GM18873 (cell line): ENCODE data around the gene SLC26A5.
"Not testable (repeated sequence)": the region's sequence is repeated elsewhere in the genome, so short reads cannot be mapped to it uniquely, and the experiment has no call there.

ENCODE experiments used
- ATAC-seq: cut with Tn5 transposase; IDR thresholded peaks from one replicate; pipeline ENCODE4 v1.9.1; 2021; ENCODE audit warnings: mild to moderate bottlenecking, moderate library complexity, moderate number of reproducible peaks; ENCODE audit not compliant: unreplicated experiment, low FRiP score

Gene SLC26A5, protein sequence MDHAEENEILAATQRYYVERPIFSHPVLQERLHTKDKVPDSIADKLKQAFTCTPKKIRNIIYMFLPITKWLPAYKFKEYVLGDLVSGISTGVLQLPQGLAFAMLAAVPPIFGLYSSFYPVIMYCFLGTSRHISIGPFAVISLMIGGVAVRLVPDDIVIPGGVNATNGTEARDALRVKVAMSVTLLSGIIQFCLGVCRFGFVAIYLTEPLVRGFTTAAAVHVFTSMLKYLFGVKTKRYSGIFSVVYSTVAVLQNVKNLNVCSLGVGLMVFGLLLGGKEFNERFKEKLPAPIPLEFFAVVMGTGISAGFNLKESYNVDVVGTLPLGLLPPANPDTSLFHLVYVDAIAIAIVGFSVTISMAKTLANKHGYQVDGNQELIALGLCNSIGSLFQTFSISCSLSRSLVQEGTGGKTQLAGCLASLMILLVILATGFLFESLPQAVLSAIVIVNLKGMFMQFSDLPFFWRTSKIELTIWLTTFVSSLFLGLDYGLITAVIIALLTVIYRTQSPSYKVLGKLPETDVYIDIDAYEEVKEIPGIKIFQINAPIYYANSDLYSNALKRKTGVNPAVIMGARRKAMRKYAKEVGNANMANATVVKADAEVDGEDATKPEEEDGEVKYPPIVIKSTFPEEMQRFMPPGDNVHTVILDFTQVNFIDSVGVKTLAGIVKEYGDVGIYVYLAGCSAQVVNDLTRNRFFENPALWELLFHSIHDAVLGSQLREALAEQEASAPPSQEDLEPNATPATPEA

DNA sequence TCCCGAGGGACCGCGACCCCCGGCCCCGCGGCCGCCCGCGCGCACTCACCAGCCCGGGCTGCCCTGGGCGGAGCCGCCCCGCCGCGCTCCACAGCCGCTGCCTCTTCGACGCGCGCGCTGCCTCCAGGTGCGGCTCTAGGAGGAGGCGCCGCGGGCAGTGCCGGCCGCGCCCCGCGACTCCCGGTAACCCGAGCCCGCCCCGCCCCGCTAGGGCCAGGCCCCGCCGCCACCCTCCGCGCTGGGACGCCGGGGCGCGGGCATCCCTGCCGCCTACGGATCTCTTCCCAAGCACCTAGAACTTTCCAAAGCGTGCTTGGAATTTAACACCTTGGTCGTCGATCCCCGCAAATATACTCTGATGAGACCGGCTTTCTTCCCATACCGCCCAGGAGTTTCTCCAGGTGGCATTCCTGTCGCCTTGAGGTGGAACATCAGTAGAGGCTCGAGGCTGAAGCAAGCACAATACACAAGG lies at the start of gene SLC26A5:
SLC26A5 (minus strand) TSS at position 159 of the 472 bp plus-strand sequence. CDS start 24,693 bp downstream, outside the sequence.
- ATAC-seq = no peak

DNA sequence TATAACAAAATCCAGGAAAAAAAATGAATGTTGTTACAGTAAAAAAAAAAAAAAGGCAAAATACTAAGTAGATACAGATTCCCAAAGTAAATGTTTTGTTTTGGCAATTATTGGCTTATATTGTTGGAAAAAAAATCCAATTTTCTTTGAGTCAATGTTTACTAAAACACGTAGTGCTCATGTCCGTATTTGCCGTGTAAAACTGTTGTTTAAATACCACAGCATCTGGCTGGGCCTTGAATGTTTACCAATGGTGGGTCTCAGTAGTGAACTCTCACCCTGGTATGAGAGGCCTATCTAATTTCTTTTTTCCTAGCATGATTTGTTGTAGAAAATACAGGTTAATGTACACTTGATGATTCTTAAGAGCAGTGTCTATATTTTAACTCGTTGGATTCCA lies 41.4 kb upstream of the SLC26A5 start:
- no peak for ATAC-seq

DNA sequence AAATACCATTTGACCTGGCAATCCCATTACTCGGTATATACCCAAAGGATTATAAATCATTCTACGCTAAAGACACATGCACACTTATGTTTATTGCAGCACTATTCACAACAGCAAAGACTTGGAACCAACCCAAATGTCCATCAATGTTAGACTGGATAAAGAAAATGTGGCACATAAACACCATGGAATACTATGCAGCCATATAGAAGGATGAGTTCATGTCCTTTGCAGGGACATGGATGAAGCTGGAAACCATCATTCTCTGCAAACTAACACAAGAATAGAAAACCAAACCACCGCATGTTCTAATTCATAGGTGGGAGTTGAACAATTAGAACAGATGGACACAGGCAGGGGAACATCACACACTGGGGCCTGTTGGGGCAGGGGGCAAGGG lies 40.9 kb upstream of the SLC26A5 start:
- not testable (repeated sequence) for ATAC-seq

DNA sequence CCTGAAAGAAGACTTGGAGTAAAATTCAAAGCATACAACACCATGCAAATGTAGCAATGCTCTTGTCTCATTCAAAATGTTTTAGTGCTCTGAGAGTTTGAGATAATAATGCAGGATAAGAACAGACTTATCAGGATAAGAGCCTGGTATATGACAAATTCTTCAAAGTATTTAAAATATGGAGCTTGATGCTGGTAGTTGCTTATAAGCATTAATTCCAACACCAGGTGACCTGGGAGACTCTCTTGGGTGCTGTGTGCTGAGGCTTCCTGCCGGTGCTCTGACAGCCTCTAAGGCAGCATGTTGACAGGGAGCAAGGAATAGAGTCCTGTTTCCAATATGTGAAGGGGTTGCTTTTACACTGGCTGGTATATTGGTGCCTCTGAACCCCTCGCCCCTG lies 34.8 kb upstream of the SLC26A5 start:
- no peak for ATAC-seq

DNA sequence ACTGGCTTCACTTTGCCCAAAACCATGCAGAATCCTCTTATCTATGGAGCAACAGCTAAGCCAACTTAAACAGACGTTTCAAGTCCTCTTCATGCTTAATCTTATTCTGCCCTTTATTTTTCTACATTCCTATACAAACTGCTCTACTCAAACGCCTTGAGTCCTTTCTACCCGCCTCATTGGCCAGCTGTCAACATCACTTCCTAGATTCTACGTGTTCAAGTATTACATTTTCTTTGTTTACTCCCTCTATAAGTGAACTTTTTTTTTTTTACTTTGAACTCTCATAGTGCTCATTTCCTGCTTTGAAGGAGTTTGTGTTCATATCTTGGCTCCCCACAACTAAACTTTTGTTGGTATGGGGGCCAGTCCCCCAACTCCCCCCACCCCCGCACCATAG lies 28.9 kb upstream of the SLC26A5 start:
- ATAC-seq = no peak

DNA sequence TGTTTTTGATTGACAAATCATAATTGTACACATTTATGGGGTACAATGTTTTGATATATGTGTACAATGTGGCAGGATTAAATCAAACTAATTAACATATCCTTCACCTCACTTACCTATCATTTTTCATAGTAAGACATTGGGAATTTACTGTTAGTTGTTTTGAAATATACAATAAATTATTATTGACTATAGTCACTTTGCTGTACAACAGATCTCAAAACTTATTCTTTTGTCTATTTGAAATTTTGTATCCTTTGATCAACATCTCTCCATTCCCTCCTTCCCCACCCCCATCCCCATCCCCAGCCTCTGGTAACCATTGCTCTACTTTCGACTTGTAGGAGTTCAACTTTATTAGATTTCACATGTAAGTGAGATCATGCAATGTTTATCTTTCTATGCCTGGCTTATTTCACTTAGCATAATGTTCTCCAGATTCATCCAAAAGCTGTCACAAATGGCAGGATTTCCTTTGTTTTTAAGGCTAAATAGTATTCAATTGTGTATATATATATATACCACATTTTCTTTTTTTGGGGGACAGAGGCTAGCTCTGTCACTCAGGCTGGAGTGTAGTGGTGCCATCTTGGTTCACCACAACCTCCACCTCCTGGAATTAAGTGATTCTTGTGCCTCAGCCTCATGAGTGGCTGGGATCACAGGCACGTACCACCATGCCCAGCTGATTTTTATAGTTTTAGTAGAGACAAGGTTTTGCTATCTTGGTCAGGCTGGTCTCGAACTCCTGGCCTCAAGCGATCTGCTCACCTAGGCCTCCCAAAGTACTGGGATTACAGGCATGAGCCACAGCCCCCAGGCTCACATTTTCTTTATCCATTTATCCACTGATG lies 23.3 kb upstream of the SLC26A5 start:
- no peak for ATAC-seq

DNA sequence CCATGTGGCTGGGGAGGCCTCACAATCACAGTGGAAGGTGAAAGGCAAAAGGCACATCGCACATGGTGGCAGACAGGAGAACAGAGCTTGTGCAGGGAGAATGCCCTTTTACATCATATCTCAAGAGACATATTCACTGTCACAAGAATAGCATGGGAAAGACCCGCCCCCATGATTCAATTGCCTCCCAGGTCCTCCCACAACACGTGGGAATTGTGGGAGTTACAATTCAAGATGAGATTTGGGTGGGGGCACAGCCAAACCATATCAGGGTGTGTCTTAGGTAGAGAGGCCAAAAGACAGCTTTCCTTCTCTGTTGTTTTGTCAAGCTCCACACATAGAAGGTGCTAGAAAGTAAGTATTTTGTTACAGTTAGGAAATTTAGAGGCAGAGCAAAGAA lies 20.8 kb upstream of the SLC26A5 start:
- ATAC-seq = no peak

DNA sequence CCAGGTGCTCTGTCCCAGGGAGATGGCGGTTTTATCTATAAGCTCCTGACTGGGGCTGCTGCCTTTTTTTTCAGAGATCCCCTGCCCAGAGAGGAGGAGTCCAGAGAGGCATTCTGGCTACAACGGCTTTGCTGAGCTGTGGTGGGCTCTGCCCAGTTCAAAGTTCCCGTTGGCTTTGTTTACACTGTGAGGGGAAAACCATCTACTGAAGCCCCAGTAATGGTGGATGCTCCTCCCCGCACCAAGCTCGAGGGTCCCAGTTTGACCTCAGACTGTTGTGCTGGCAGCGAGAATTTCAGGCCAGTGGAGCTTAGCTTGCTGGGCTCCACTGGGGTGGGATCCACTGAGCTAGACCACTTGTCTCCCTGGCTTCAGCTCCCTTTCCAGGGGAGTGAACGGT lies 16.4 kb upstream of the SLC26A5 start:
- ATAC-seq = no peak

DNA sequence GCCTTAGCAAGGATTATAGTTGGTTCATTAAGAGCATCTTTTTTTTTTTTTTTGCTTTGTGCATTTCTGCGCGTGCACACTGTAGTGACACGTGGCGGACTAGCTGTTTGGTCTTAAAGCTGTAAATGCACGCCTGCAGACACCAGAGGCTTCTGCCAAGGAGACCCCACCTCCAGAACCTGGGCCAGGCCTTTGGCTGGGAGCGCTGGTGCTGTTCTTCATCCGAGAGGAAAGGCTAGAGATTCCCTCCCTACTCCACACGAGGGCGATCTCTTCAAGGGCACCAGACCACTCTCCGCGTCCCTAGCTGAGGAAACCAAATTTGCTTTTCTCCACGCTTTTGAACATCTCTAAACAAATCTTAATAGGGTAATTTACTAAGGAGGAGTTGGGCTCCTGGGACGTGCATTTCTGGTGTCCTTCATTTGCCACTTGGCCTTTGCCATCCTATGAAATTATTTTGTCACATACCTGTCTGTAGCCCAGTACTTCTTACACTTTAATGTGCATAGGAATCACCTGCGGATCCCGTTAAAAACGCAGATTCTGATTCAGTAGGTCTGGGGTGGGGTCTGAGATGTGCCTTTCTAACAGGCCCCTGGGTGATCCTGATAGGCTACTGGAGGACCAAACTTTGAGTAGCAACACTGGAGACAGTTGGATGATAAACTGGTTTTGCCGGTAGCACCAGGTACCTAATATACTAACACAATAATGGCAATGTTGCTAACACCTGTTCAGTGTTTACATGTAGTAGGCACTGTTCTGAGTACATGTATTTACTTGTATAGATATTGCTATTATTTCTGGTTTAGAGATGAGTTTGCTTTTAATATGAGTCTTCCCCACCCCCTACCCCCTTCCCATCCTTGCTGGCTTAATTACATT lies 1.3 kb upstream of the SLC26A5 start:
- ATAC-seq = no peak

DNA sequence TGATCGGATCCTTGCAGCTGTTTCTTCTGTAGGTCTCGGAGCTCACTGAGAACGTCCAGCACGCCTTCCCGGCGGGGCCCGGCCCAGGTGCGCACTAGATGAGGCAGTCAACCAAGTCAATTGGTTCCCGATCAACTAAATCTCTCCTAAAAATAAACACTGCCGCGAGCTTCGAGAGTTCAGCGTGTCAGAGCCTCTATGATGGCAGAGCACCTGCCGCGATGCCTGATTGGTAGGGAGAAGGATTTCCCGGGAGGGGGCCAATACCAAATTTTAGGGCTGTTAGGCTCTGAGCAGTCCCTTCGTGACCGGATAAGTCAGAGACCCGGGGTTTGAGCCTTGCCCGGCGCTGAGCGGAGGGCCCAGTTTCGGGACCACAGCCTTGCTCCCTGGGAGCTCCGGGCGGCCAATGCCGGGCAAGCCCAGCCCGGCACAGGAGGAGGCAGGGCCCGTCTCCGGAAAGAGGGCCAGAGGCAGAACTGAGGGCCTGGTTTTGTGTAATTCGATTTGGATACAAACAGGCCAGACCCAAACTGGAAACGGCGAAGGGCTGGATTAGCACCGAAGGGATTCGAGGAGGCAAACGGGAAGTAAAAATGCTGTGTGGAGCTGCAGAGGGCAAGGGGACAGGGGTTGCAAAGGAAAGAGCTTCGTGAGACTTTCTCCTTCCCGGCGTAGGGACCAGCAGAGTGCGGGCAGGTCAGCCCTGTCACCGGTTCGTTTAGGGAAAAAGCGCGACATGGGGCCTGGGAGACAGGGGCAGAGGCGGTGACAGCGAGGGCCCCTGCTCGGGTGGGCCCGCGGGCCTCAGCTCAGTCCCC lies 569 bp downstream of the SLC26A5 start:
- no peak for ATAC-seq

DNA sequence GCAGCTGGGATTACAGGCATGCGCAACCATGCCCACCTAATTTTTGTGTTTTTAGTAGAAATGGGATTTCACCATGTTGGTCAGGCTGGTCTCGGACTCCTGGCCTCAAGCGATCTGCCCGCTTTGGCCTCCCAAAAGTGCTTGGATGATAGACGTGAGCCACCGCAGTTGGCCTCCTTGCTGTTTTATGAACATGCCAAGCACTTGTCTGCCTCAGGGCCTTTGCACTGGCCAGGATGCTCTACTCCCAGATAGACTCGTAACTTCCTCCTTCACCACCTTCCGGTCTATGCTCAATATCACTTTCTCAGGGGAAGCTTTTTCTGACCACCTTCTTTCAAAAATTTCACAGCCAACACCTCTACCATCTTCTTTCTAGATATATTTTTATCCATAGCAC lies 6.3 kb downstream of the SLC26A5 start:
- ATAC-seq = no peak

DNA sequence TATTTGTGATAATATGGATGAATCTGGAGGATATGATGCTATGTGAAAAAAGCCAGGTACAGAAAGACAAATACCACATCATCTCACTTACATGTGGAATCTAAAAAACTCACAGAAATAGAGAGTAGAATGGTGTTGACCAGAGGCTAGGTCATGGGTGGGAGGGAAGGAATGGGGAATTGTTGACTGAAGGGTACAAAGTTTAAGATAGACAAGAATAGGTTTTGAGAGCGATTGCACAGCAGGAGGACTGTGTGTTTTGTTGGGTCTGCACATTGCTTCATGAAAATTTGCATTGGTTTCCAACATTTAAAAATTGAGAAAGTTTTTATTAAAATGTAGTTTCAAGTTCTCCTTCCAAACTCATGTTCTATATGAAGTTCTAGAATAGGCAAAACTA lies 8.4 kb downstream of the SLC26A5 start:
- no peak for ATAC-seq

DNA sequence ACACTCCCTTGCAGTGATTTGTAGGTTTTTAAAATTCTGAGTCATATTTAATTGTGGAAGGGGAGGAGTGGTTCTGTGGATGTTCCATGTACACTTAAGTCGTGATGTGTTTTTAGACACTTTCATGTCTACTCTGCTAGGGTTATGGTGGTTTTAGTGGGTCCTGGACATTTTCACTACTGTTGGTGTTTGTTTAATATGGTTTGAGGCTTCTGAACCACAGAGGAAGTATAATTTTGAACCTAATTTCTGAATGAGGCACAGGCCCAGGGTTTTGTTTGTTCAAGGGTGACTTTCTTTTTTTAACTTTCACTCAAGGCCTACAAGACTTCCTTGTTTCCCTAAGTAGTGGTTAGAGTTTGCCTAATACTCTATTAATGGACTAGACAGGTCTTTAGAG lies 13.3 kb downstream of the SLC26A5 start:
- ATAC-seq = no peak

DNA sequence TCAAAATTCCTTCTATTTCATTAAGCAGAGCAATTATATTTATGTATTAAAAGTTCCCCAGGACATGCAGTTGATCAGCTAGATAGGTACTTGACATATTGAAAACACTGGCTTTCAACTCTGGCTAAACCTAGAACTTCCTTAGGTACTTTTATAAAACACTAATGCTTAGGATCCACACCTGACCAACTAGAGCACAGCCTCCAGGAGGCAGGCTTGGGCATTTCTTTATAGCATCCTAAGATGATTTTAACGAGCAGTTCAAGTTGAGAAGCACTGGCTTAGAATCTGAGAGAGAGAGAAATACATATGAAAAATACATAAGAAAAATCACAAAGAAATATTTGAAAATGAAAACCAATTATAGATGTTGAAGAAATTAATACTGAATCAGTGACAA lies 20.8 kb downstream of the SLC26A5 start:
- no peak for ATAC-seq

DNA sequence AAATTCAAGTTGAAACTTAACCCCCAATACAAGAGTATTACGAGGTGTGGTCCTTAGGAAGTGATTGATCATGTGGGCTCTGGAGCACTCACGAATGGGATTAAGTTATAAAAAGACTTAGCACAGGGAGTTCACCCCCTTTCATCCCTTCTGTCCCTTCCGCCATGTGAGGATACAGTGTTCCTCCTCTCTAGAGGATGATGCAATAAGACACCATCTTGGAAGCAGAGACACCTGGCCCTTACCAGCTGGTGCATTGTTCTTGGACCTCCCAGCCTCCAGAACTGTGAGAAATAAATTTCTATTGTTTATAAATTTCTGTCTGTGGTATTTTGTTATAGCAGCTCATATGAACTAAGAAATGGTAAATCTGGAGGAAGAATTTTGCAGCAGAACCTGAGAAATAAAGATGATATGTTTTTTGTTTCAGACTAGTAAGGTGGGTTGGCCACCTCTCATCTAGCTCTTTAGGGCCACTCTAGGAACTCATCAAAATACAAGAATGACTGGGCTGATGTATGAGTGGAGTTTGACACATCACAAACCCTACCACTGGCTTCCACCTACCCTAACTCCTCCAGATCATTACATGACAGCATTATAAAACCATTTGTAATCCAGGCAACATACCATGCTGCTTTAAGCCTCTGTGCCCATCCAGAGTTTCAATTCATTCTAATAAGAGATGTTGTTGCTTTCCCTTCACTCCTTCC lies 22.4 kb downstream of the SLC26A5 start:
- no peak for ATAC-seq

DNA sequence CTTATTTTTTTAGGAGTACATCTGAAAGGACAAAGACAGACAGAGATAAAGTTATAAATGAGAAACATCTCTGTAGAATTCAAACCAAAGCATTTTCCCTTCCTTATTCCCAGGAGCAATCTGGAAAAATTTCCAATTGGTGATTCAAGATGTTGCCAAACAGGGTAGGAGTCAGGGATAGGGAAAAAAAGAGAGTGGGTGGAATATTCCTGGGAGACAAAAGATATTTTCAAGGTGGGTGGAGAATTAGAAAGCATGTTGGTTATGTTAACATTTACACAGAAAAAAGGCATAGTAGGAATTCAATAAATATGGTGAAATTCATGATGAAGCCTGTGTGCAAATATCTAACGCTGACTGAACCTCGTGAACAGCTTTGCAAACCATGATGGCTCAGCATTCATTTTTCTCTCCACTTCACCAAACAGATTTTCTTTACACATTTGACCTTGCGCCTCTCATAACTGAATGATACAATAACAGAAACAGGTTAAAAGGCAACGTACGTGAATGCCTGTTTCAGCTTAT lies 25.1 kb downstream of the SLC26A5 start:
- ATAC-seq = no peak

DNA sequence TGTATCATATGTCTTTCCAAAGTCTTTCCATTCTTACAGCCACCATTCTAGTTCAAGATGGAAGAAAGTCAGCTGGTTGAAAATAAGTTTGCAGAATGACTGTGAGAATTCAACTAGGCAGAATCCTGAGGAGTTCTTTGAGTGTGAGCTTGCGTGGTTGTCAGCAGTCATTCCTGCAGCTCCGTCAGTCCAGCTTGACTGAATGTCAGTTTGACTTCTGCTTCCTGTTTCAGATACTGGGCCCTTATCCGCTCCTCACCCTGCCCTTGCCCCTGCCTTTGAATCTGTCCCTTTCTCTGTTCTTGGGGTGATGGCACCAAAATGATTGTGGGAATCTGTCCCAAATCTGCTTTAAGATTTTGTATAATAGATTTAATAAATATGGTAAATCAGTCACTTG lies 27.8 kb downstream of the SLC26A5 start:
- ATAC-seq = no peak

DNA sequence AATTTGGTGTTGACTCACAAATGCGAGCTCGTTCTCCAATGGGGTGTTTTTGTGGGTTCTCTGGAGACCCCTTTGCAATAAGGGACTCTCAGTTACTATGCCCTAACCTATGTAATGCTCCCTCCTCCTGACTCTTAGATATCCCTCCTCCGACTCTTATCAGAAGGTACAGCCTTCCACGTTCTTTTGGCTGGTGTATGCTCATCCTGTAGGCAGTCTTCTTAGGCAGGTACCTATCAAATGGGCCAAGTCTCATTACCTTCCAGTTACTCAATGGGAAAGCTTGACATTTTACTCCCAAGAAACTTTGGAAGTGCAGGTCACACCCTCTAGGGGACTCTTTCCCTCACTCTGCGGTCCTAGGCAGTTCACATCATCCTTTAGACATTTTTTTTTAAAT lies 32.6 kb downstream of the SLC26A5 start:
- ATAC-seq = no peak
